Astrocyte of the cerebellum (primary cell): ENCODE results near the gene TM6SF1.
A peak's percentile ranks its signal among the peaks of the same experiment; 100 is the strongest.

ENCODE experiments used
- DNase-seq: peaks from one replicate; pipeline ENCODE4 v3.0.0-alpha.2; 2011; ENCODE audit warnings: low read depth
- H3K4me3 ChIP-seq: 2 replicates; pipeline ENCODE4 v1.5.1; 2011; ENCODE audit warnings: mild to moderate bottlenecking, low read depth, low read length, moderate library complexity
- CTCF ChIP-seq: IDR thresholded peaks from 2 replicates; pipeline ENCODE4 v1.5.1; 2012; ENCODE audit warnings: low read length, low read depth, moderate library complexity, mild to moderate bottlenecking; ENCODE audit errors: missing control alignments
- in situ Hi-C: cut with HindIII; loops from 2 replicates; pipeline ENCODE4 v1.10.0; 2017; ENCODE audit warnings: low sequenced_read_pairs

TM6SF1 gene

GRCh38 chr15:83106994-83107840 lies at the start of gene TM6SF1:
Gene TM6SF1 (plus strand): TSS chr15:83107645. CDS start chr15:83107681, 36 bp downstream.
- no peak for DNase-seq
- H3K4me3 ChIP-seq = peak within 1 kb of the TSS; percentile 43
- in situ Hi-C loops = no loop called here
- TF ChIP-seq CTCF = no peak

GRCh38 chr15:83057696-83058376 lies 49.6 kb upstream of the TM6SF1 start:
- DNase-seq = no peak
- in situ Hi-C loops = no loop called here
- no peak for TF ChIP-seq CTCF
- H3K4me3 ChIP-seq = no peak overlapping the region

GRCh38 chr15:83061680-83062079 lies 45.8 kb upstream of the TM6SF1 start:
- no peak overlapping the region for H3K4me3 ChIP-seq
- DNase-seq = peak; percentile 48
- TF ChIP-seq CTCF = no peak
- in situ Hi-C loops = no loop called here

GRCh38 chr15:83062768-83063180 lies 44.7 kb upstream of the TM6SF1 start:
- TF ChIP-seq CTCF = no peak
- in situ Hi-C loops = no loop called here
- DNase-seq = no peak
- H3K4me3 ChIP-seq = no peak overlapping the region

- no peak overlapping the region for H3K4me3 ChIP-seq
- in situ Hi-C loops = no loop called here
- DNase-seq = no peak
- no peak for TF ChIP-seq CTCF
Observed at GRCh38 chr15:83063551-83063950, 43.9 kb upstream of the TM6SF1 start.

- in situ Hi-C loops = no loop called here
- DNase-seq = no peak
- TF ChIP-seq CTCF = no peak
- H3K4me3 ChIP-seq = peak overlapping the region; percentile 89
Observed at GRCh38 chr15:83064859-83065258, 42.6 kb upstream of the TM6SF1 start.
